NCI-H128 (cell line): Measurements from ENCODE around the gene ELK4.

Experiments
- DNase-seq: peaks from one replicate; lab custom pipeline; 2025; ENCODE audit not compliant: unreplicated experiment; lab: John Stamatoyannopoulos, UW

The ELK4 gene

DNA sequence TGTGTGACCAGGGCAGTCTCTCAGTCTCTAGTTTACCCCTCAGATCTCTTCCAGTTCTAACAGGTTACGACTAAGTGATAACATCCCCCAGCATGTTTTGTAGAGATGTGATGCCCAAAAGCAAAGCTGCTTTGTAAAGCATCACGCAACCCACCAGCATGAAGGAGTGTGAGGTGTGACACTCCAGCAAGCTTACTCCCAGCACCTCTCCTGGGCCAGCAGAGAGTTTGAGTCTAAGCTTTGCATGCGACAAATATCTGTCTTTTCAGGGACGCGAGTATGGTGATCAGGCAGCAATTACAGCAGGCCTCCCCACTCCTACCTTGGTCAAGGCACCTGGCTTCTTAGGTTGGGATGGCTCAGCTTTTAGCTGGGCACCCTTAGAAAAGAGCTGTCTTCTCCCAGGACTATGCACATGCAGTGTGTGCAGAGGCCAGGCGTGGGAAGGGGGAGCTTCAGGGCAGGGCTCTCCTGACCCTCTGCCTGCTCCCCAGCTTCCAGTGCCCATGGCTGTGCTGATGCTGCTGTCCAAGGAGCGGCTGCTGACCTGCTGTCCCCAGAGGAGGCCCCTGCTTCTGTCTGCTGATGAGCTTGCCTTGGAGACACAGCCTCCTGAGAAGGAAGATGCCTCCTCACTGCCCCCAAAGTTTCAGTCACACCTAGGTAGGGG, 48.2 kb downstream of the ELK4 start:
- DNase-seq: no peak

GRCh38 chr1:205582471-205583291, 49.1 kb downstream of the ELK4 start:
- DNase-seq: peak; percentile 33

GRCh38 chr1:205582046-205582445, 49.8 kb downstream of the ELK4 start:
- no peak for DNase-seq

DNA sequence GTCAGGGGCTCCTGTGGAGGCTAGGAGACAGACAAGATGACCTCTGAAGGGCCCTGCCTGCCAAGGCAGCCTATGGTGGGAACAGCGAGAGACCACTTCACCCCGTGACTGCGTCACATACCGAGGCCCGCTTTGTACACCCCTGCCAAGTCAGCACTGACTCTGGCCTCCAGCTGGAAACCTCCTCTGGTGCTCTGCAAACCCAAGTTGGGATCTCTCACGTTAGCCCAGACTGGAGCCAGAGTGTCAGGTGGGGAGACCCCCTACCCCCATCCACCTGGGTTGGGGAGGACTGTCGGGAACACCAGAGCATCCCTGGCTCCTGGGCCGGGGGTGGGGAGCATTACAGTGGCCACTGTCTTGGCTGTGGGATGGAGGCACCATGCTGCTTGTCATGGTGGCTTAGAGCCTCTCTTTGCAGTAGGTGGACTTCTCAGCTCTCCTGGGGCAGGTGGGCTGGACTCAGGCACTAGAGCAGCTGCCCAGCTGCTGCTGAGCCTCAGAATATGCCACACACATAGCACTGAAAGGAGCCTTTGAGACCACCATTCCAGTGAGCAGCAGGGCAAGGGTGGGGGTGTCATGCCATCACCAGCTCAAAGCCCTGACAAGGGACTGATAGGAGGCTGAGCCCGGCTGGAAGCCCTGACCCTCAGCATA, 50.4 kb downstream of the ELK4 start:
- no peak for DNase-seq

- DNase-seq: no peak
These were observed 51.0 kb downstream of the ELK4 start for GRCh38 chr1:205580923-205581180.

DNA sequence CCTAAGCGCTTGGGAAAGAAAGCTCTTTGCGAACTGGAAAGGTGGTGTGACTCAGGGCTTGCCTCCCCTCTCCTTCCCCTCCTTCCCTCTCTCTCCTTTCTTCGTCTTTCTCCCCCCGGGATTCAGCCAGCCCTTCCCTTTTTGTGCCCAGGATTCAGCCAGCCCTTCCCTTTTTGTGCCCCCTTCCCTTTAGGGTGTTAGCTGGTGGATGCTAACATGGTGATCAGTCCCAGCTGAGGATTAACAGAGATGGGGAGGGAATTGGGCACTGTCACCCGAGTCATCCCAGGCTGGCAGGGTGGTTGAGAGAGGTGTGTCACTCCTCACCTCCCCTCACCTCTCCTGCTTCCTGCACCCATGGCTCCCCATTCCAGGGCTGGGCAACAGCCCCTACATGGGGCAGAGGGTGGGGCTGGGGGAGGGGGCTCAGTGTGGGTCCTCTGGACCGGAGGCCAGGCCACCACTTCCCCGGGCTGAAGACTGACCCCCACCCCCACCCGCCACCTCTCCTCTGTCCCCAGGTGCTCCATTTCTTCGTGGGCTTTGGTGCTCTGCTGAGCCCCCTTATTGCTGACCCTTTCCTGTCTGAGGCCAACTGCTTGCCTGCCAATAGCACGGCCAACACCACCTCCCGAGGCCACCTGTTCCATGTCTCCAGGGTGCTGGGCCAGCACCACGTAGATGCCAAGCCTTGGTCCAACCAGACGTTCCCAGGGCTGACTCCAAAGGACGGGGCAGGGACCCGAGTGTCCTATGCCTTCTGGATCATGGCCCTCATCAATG, 51.5 kb downstream of the ELK4 start:
- DNase-seq: no peak

- DNase-seq: no peak
These were observed 52.1 kb downstream of the ELK4 start for GRCh38 chr1:205579711-205580110.

- no peak for DNase-seq
These were observed 52.8 kb downstream of the ELK4 start for GRCh38 chr1:205578780-205579571.

GRCh38 chr1:205577874-205578658, 53.7 kb downstream of the ELK4 start:
- DNase-seq: no peak

GRCh38 chr1:205576805-205577761, 54.7 kb downstream of the ELK4 start:
- DNase-seq: no peak

DNA sequence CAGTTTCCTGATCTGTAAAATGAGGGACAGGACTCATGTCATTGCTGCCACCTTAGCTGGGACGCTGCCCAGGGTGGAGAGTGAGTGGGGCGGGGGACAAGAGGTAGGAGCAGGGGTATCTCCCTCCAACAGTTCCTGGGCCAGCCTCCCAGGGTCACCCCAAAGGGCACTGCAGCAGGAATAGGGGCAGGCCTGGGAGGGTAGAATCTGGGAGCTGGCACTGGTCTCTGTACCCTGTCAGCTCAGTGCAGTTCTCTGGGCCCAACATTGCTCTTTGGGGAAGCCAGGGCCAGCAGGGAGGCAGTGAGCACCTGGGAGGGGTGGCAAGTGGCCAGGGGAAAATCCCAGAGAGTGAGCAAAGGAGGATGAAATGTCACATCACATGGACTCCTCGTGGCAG, 55.8 kb downstream of the ELK4 start:
- no peak for DNase-seq

DNA sequence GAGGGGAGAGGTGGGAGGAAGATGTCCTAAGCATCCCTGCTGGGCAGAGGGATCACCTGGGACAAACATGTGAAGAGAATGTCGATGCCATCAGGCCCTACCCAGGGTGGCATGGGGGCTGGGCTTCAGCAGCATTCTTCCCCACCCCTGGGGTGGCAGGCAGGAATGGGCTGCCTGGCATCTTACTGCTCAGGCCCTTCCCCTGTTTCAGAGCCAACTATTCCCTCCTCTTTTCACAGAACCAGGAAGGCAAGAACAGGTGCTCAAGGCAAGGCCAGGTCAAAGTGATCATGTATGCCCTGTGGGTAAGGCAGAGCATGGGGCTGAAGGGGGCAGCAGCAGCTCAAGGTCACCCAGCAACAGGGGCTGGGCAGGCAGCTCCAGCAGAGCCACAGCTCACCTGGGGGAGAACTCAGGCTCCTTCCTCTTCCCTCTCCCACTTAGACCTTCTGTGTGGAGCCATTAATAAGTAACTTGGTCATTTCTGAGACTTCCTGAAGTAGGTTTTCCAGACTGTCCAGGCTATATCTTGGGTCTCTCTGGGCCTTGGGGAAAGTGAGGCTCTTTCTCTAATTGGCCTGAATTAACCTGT, 56.4 kb downstream of the ELK4 start:
- DNase-seq: no peak

DNA sequence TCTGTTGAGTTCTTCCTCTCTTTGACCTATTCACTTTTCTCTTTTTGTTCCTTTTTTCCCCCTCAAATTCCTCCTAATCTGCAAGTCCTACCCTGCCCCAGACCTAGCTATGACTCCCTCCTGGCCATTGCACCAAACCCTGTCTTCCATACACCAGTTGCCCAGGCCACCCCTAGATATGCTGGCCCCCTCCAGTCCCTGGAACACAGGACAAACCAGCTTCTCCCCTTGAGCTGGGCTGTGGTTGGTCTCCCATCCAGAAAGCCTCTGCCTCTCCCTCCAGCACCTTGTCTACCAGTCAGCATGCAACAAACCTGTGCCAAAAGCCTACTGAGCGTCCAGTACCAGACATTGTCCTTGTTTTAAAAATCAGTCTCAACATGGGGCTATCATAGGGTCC, 59.4 kb downstream of the ELK4 start:
- no peak for DNase-seq

DNA sequence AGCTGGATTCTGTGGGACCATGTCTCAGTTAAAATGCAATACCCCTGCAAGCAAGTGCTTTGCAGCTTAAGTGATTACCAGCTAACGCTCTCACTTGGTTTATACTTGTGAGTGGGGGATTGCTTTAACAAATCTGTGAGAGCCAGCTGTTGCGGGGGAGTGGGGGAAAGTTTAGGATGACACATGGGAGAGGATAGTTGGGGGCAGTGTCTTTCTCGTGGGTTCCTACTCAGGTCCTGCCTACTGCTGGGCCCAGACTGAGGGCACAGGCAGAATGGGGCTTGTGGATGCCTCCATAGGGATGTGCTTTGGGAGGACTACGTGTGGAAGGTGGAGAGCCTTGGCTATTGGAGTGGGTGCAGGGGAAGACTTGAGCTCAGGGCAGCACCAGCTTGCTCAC, 60.1 kb downstream of the ELK4 start:
- no peak for DNase-seq

- DNase-seq: no peak
These were observed 60.8 kb downstream of the ELK4 start for GRCh38 chr1:205570796-205571537.

DNA sequence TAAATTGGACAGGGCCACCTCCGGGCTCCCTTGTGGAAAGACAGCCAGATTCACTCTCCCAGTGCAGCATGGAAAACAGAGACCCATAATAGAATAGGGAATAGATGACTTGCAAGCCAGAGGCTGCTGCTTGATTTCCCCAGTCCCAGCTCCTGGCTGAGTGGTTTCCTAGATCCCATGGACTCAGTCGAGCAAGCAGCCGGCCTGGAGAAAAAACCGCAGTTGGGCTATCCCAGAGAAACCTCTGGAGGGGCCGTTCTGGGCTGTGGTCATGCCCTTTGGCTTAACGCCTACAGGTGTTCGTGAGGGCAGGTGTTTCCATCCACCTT, 61.7 kb downstream of the ELK4 start:
- DNase-seq: no peak

DNA sequence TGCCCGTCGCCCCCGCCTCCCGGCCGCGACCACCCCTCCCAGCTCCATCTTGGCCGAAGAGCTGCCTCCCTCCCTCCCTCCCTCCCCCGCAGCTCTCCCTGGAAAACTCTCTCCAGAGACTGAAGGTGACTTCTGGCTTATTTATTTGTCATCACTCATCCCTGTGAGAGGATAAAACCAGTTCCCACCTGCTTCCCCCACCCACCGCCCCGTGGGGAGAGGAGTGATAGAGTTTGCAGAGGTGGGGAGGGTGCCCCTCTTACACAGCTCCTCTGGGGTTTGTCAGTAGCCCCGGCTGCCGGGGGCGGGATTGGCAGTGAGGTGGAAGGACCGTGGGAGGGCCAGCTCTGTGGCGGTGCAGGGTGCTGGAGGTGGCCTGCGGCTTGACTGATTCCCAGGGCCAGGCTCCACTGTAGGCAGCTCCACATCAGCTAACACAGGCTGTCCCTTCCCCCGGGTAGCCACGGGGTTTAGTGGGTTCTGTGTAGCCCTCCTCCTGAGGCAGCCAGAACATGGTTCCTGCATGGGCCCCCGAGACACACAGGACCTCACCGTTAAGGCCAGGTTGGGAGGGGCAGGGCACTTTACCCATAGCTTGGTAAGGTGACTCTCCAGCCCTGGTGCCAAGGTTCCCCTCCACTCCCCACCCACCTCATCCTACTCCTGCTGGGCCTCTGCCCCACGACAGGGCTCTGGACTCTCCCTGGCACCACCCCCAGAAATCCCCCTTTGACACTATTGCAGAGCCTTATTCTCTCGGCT, 62.2 kb downstream of the ELK4 start:
- no peak for DNase-seq
